ENCODE measurements around the gene RAB11FIP4. TPM values are rescaled to one million over a fixed set of nuclear protein-coding genes. Genes with fewer than 3 reads are reported as not detected.

The RAB11FIP4 gene
- total and polyA plus RNA-seq, 2 of the 8 experiments (the other 6 are each of a cell fraction or from before 2014, with no cell fraction given) = 21.7 to 53.2 TPM

DNA sequence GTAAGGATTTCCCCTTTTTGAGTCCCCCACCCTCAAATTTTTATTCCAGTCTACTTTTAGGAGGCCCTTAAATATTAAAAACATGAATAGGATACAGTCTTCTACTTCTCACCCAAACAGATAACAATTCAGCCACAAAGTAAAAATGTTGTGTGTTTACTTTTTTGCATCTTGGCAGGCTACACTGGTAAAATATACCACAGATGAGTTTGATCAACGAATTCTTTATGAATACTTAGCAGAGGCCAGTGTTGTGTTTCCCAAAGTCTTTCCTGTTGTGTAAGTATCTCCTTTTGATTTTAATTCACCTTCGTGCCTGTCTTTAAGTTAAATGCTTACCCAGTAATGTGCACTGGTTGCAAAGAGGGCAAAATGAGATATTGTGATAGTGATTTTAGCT lies 34.4 kb upstream of the RAB11FIP4 start:
- H3K36me3 ChIP-seq (ENCODE audit: control insufficient read depth in 2 of 4, insufficient read depth in 4 of 4, low read length in 3 of 4) = peaks cover 2 to 15% (median 8%) of the 10 kb centered on the region in 4 experiments; a peak in 4 of 8 replicates

More for the DNA sequence above, 34.4 kb upstream of the RAB11FIP4 start:
- Histone ChIP-seq H4K8ac (ENCODE audit: extremely low read depth, insufficient read depth, low read length) (no peak overlapping the region), H3K14ac (ENCODE audit: insufficient read length) (no peak overlapping the region), H3K18ac (ENCODE audit: extremely low read depth, low read length) (no peak overlapping the region), H2BK20ac (ENCODE audit: low read length) (no peak overlapping the region), H3K27me3 (replicated peaks in 1 of 4; ENCODE audit: control insufficient read depth in 3 of 4, extremely low read depth in 1 of 4, insufficient read depth in 3 of 4, low read length in 3 of 4) (no peaks in the 10 kb centered on the region), H3K4ac (replicated peaks; ENCODE audit: insufficient read length, low read depth, low read length) (no peak overlapping the region), H2BK5ac (ENCODE audit: low read depth, low read length) (no peak overlapping the region), H3K4me1 (replicated peaks in 1 of 4; ENCODE audit: control insufficient read depth in 3 of 4, insufficient read depth in 4 of 4, low read length in 3 of 4) (no peaks in the 10 kb centered on the region), H4K20me1 (replicated peaks in 1 of 2; ENCODE audit: control insufficient read depth in 1 of 2, insufficient read depth in 2 of 2, low read length in 2 of 2) (no peaks in the 10 kb centered on the region), H2BK120ac (replicated peaks; ENCODE audit: low read depth, low read length) (no peak overlapping the region), H3K4me2 (ENCODE audit: insufficient read depth in 1 of 2, low read depth in 2 of 2, low read length in 2 of 2) (no peak overlapping the region), H2BK15ac (ENCODE audit: low read length) (no peak overlapping the region), H3K9ac (replicated peaks in 1 of 4; ENCODE audit: extremely low read depth in 1 of 4, low read depth in 3 of 4, low read length in 3 of 4) (no peak overlapping the region), H3K23me2 (ENCODE audit: low read depth, low read length) (no peaks in the 10 kb centered on the region), H3K23ac (ENCODE audit: insufficient read length) (no peak overlapping the region), H2BK12ac (ENCODE audit: low read depth, low read length) (no peak overlapping the region), H4K91ac (replicated peaks; ENCODE audit: insufficient read length, low read length) (no peak overlapping the region), H3K56ac (replicated peaks; ENCODE audit: insufficient read length, low read depth, low read length) (no peak overlapping the region), H3K27ac (ENCODE audit: low read depth, low read length) (no peak overlapping the region), H4K5ac (ENCODE audit: insufficient read length, low read depth, low read length) (no peak overlapping the region), H3K79me2 (ENCODE audit: control insufficient read depth in 1 of 2, insufficient read depth in 2 of 2, low read length in 2 of 2) (no peaks in the 10 kb centered on the region), H2AK5ac (ENCODE audit: low read depth, low read length) (no peak overlapping the region), H3K79me1 (ENCODE audit: low read depth, low read length) (no peaks in the 10 kb centered on the region), H3K9me3 (ENCODE audit: insufficient read depth in 2 of 2, low read depth in 1 of 2, low read length in 1 of 2) (no peaks in the 10 kb centered on the region), H3K4me3 (ENCODE audit: extremely low read depth in 1 of 4, insufficient read depth in 2 of 4, low read depth in 3 of 4, low read length in 4 of 4) (no peak overlapping the region), H2AFZ (ENCODE audit: low read length) (no peak overlapping the region)
- DNase-seq (ENCODE audit: low read depth in 1 of 2, low spot score in 2 of 2) = no peak
- no peak for FAIRE-seq
- WGBS, 2 experiments (ENCODE audit: extremely low coverage in 1 of 2, insufficient coverage in 1 of 2, insufficient read length in 1 of 2, insufficient replicate concordance in 2 of 2, low coverage in 1 of 2, low lambda C conversion rate in 2 of 2, missing lambda C conversion rate in 1 of 2) = 90% methylated on average over 2 of the region's 2 CpGs; no CpG with 5 or more reads in 1 of the 2 experiments
- CTCF ChIA-PET (ENCODE audit: partially characterized antibody) = interaction anchor here (0.6 to 1.7 kb wide), 2 partner anchors 16 to 355 kb away, joined by 3 to 6 read pairs; no protein-coding TSS in a partner anchor
- POLR2A ChIA-PET (ENCODE audit: partially characterized antibody) = no interaction called here
